PC-9 (cell line): ENCODE measurements around the gene PGK2. TPM values are rescaled to one million over a fixed set of nuclear protein-coding genes. Genes with fewer than 3 reads are reported as not detected.

Experiments used
- BruUV-seq: library from RNA; stranded (reverse); fragments of 400-500 nt; replicated peaks from 2 replicates; lab custom pipeline; 2021; lab: Mats Ljungman, UMichigan
- CTCF ChIA-PET: fragments of 300-600 bp; sonication (Branson Sonifier 250); formaldehyde crosslinking; loops from one replicate; lab custom pipeline; 2022; ENCODE audit warnings: antibody characterized with exemption; lab: Charles Lee
- POLR2A ChIA-PET: fragments of 300-600 bp; sonication (Branson Sonifier 250); formaldehyde crosslinking; loops from one replicate; lab custom pipeline; 2022; ENCODE audit warnings: antibody characterized with exemption; ENCODE audit not compliant: unreplicated experiment; lab: Charles Lee
- DNase-seq, 2 experiments: peaks; one replicate each; pipeline versions ENCODE4 v3.0.0 to v3.0.0-alpha.2; 2015 to 2022; ENCODE audit warnings: mixed read lengths in 1 of 2
- H2AFZ ChIP-seq: fragments of 200-600 bp; sonication (generic); 2 replicates; pipeline ENCODE4 v1.8.1; 2017; ENCODE audit warnings: antibody characterized with exemption
- H3F3A ChIP-seq: fragments of 200-600 bp; sonication (generic); 2 replicates; pipeline ENCODE4 v1.8.1; 2017; ENCODE audit warnings: antibody characterized with exemption, mild to moderate bottlenecking, low read depth; ENCODE audit not compliant: insufficient read depth
- H3K27ac ChIP-seq: fragments of 200-600 bp; sonication (generic); 2 replicates; pipeline ENCODE4 v1.6.1; 2016; ENCODE audit warnings: mixed run types
- H3K27me3 ChIP-seq: fragments of 200-600 bp; sonication (generic); 2 replicates; pipeline ENCODE4 v1.6.1; 2016; ENCODE audit warnings: low read depth, mixed run types; ENCODE audit not compliant: insufficient read depth
- H3K36me3 ChIP-seq: fragments of 200-600 bp; sonication (generic); 2 replicates; pipeline ENCODE4 v1.6.1; 2016; ENCODE audit warnings: low read depth, mixed run types
- H3K4me1 ChIP-seq: fragments of 200-600 bp; sonication (generic); replicated peaks from 2 replicates; pipeline ENCODE4 v1.6.1; 2016; ENCODE audit warnings: mixed run types; ENCODE audit not compliant: insufficient read depth
- H3K4me2 ChIP-seq: fragments of 200-600 bp; sonication (generic); 2 replicates; pipeline ENCODE4 v1.6.1; 2017; ENCODE audit warnings: mixed run types
- H3K4me3 ChIP-seq: fragments of 200-600 bp; sonication (generic); 2 replicates; pipeline ENCODE4 v1.6.1; 2016; ENCODE audit warnings: mixed run types
- H3K79me2 ChIP-seq: fragments of 200-600 bp; sonication (generic); 2 replicates; pipeline ENCODE4 v1.6.1; 2017; ENCODE audit warnings: low read depth, mixed run types
- H3K9me2 ChIP-seq: fragments of 200-600 bp; sonication (generic); 2 replicates; pipeline ENCODE4 v1.8.1; 2017; ENCODE audit warnings: mild to moderate bottlenecking; ENCODE audit not compliant: insufficient read depth
- H3K9me3 ChIP-seq: fragments of 200-600 bp; sonication (generic); 2 replicates; pipeline ENCODE4 v1.8.1; 2016; ENCODE audit warnings: low read depth; ENCODE audit not compliant: insufficient read depth
- H4K20me1 ChIP-seq: fragments of 200-600 bp; sonication (generic); 2 replicates; pipeline ENCODE4 v1.8.1; 2017; ENCODE audit not compliant: insufficient read depth
- CTCF ChIP-seq: fragments of 200-600 bp; sonication (generic); conservative IDR thresholded peaks from 2 replicates; pipeline ENCODE4 v1.6.1; 2017; ENCODE audit warnings: mixed run types, antibody characterized with exemption, mild to moderate bottlenecking, moderate library complexity
- EZH2 ChIP-seq: fragments of 200-600 bp; sonication (generic); IDR thresholded peaks from 2 replicates; pipeline ENCODE4 v1.8.0; 2017; ENCODE audit warnings: antibody characterized with exemption, low read depth
- intact Hi-C: fragments of 100-400 bp; cut with micrococcal nuclease; formaldehyde crosslinking; loops from one replicate; pipeline ENCODE4 v1.10.0; 2022; ENCODE audit not compliant: unreplicated experiment
- total RNA-seq: library from RNA; stranded (reverse); gene quantifications from 2 replicates; pipeline ENCODE4 v1.2.3, GENCODE V29; 2021

PGK2 gene
- total RNA-seq, 1 experiment from 2014 or later = not detected

DNA sequence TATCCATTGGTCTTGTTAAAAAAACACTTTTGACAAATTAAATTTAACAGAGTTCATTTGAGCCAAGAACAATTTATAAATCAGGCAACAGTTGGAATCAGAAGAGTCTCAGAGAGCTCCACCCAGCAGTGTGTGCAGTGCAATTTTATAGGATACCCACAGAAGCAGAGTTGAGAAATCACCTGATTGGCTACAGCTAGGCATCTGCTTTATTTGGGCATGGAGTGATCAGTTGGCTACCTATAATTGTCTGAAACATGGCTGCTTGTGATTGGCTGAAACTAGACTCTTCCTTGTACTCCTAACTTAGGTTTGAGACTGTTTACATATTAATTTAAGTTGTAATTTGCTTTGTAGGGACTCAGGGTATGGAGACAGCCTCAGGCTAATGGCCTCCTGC, 12.0 kb downstream of the PGK2 start:
- CTCF ChIA-PET = no interaction called here
- Histone ChIP-seq H3K4me1 (no peaks in the 10 kb centered on the region), H3K4me3 (no peak overlapping the region), H3K9me2 (peaks cover 4% of the 10 kb centered on the region; the same call in 1 of the 2 replicates), H3K27ac (no peak overlapping the region), H3K9me3 (no peaks in the 10 kb centered on the region), H3F3A (no peaks in the 10 kb centered on the region), H3K36me3 (no peaks in the 10 kb centered on the region), H4K20me1 (no peaks in the 10 kb centered on the region), H2AFZ (no peak overlapping the region), H3K4me2 (no peak overlapping the region), H3K79me2 (no peaks in the 10 kb centered on the region), H3K27me3 (no peaks in the 10 kb centered on the region)
- BruUV-seq = no TSS peak
- POLR2A ChIA-PET = no interaction called here
- intact Hi-C loops = no loop called here
- TF ChIP-seq EZH2 (no peak), CTCF (no peak)
- DNase-seq = no peak

- H3K27me3 ChIP-seq = no peaks in the 10 kb centered on the region
- H3K27ac ChIP-seq = no peak overlapping the region
- H4K20me1 ChIP-seq = no peaks in the 10 kb centered on the region
- H3K9me2 ChIP-seq = peaks cover 4% of the 10 kb centered on the region; the same call in 1 of the 2 replicates
- H3K4me3 ChIP-seq = no peak overlapping the region
- H3K4me1 ChIP-seq = no peaks in the 10 kb centered on the region
- no peak overlapping the region for H3K4me2 ChIP-seq
- intact Hi-C loops = no loop called here
- H3K36me3 ChIP-seq = no peaks in the 10 kb centered on the region
- no peaks in the 10 kb centered on the region for H3K79me2 ChIP-seq
- CTCF ChIA-PET = no interaction called here
- H3F3A ChIP-seq = no peaks in the 10 kb centered on the region
- no TSS peak for BruUV-seq
- no peaks in the 10 kb centered on the region for H3K9me3 ChIP-seq
- peak in 1 of 2 experiments; percentile 3 for DNase-seq
- no peak overlapping the region for H2AFZ ChIP-seq
- TF ChIP-seq EZH2 (no peak), CTCF (no peak)
- POLR2A ChIA-PET = no interaction called here
Observed at GRCh38 chr6:49772285-49772684, 14.8 kb downstream of the PGK2 start.

DNA sequence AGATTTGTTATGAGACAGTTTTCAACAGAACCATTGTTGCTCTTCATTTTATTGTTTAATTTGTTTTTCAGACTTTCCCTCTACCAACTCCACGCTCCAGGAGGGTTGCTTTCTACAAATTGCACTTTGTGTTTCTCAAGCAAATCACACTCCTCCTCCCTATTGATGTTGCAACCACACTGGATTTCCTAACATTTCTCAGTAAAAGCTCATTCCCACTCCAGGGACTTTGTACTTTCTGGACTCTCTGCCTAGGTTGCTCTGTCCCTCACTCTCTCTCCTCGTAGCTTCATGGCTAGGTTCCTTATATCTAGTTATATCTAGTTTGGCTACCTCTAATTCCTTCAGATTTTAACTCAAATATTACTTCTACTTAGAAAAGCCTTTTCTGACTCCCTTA, 20.3 kb downstream of the PGK2 start:
- Histone ChIP-seq H3K4me1 (no peaks in the 10 kb centered on the region), H3K27ac (no peak overlapping the region), H3K4me2 (no peak overlapping the region), H2AFZ (no peak overlapping the region), H3K27me3 (no peaks in the 10 kb centered on the region), H3K9me3 (no peaks in the 10 kb centered on the region), H3K79me2 (no peaks in the 10 kb centered on the region), H3K4me3 (no peak overlapping the region), H3K9me2 (no peaks in the 10 kb centered on the region), H4K20me1 (no peaks in the 10 kb centered on the region), H3K36me3 (no peaks in the 10 kb centered on the region), H3F3A (no peaks in the 10 kb centered on the region)
- no TSS peak for BruUV-seq
- POLR2A ChIA-PET = no interaction called here
- intact Hi-C loops = no loop called here
- TF ChIP-seq EZH2 (no peak), CTCF (no peak)
- CTCF ChIA-PET = no interaction called here
- DNase-seq = no peak
